Naive thymus-derived CD4-positive, alpha-beta T cell (primary cell): Measurements from ENCODE around the gene ZNF638. TPM values are rescaled to one million over a fixed set of nuclear protein-coding genes. Genes with fewer than 3 reads are reported as not detected.
"Not testable (repeated sequence)": the region's sequence is repeated elsewhere in the genome, so short reads cannot be mapped to it uniquely, and the experiment has no call there.

Experiments used
- ATAC-seq: fragments of 150-1000 bp; cut with Tn5 transposase; 2 replicates; pipeline ENCODE4 v1.10.0; 2021; ENCODE audit warnings: mild to moderate bottlenecking, moderate library complexity
- CTCF ChIA-PET: fragments of 350-600 bp; sonication (Branson Sonifier 250); formaldehyde crosslinking; loops from one replicate; lab custom pipeline; 2021; ENCODE audit warnings: antibody characterized with exemption; lab: Charles Lee
- POLR2A ChIA-PET: fragments of 350-600 bp; sonication (Branson Sonifier 250); formaldehyde crosslinking; loops from one replicate; lab custom pipeline; 2021; ENCODE audit warnings: antibody characterized with exemption, inconsistent platforms; lab: Charles Lee
- DNase-seq, 9 donors: peaks; one replicate each; pipeline versions ENCODE4 v3.0.0 to v3.0.0-alpha.2; 2020 to 2022; ENCODE audit warnings: mixed read lengths in 1 of 9
- H3K27ac ChIP-seq: one replicate; pipeline ENCODE4 v1.7.0; 2013; ENCODE audit warnings: mild to moderate bottlenecking, low read depth, low read length, moderate library complexity
- H3K27me3 ChIP-seq, 2 donors: one replicate each; pipeline ENCODE4 v1.7.0; 2013; ENCODE audit warnings: low read length in 2 of 2, mild to moderate bottlenecking in 2 of 2, moderate library complexity in 2 of 2; ENCODE audit not compliant: control insufficient read depth in 2 of 2, insufficient read depth in 2 of 2
- H3K36me3 ChIP-seq, 3 experiments: 1 replicate in 2 of 3; 2 replicates in 1 of 3; pipeline ENCODE4 v1.7.0; 2013; ENCODE audit warnings: low read length in 3 of 3, mild to moderate bottlenecking in 3 of 3, moderate library complexity in 1 of 3; ENCODE audit not compliant: insufficient read depth in 3 of 3, control insufficient read depth in 2 of 3
- H3K4me1 ChIP-seq, 2 donors: one replicate each; pipeline ENCODE4 v1.7.0; 2013; ENCODE audit warnings: low read length in 2 of 2, mild to moderate bottlenecking in 2 of 2, moderate library complexity in 1 of 2; ENCODE audit not compliant: control insufficient read depth in 2 of 2, insufficient read depth in 2 of 2
- H3K4me3 ChIP-seq: 2 replicates; pipeline ENCODE4 v1.7.0; 2013; ENCODE audit warnings: mild to moderate bottlenecking, low read length
- H3K9me3 ChIP-seq, 3 experiments: 1 replicate in 2 of 3; 2 replicates in 1 of 3; pipeline ENCODE4 v1.7.0; 2013; ENCODE audit warnings: low read length in 3 of 3; ENCODE audit not compliant: control insufficient read depth in 2 of 3
- H3K27ac Mint-ChIP-seq, 9 donors: one replicate each; pipeline ENCODE4 v1.8.0; 2020 to 2022; ENCODE audit warnings: mixed read lengths in 9 of 9, mild to moderate bottlenecking in 8 of 9, moderate library complexity in 5 of 9, inconsistent platforms in 2 of 9
- H3K27me3 Mint-ChIP-seq, 5 donors: one replicate each; pipeline ENCODE4 v1.8.0; 2021 to 2022; ENCODE audit warnings: mixed read lengths in 5 of 5, mild to moderate bottlenecking in 1 of 5
- H3K36me3 Mint-ChIP-seq, 5 donors: one replicate each; pipeline ENCODE4 v1.8.0; 2020 to 2022; ENCODE audit warnings: mixed read lengths in 5 of 5, mild to moderate bottlenecking in 3 of 5, inconsistent platforms in 1 of 5
- H3K4me1 Mint-ChIP-seq, 7 donors: one replicate each; pipeline ENCODE4 v1.8.0; 2020 to 2022; ENCODE audit warnings: mixed read lengths in 7 of 7, mild to moderate bottlenecking in 3 of 7, inconsistent platforms in 1 of 7
- H3K4me3 Mint-ChIP-seq, 10 donors: one replicate each; pipeline ENCODE4 v1.8.0; 2020 to 2022; ENCODE audit warnings: mild to moderate bottlenecking in 10 of 10, mixed read lengths in 10 of 10, moderate library complexity in 6 of 10, inconsistent platforms in 2 of 10
- H3K9me3 Mint-ChIP-seq, 11 donors: one replicate each; pipeline ENCODE4 v1.8.0; 2020 to 2022; ENCODE audit warnings: mixed read lengths in 11 of 11, mild to moderate bottlenecking in 4 of 11, inconsistent platforms in 1 of 11, moderate library complexity in 1 of 11
- intact Hi-C, 2 donors: fragments of 100-400 bp; cut with micrococcal nuclease; formaldehyde crosslinking; loops; one replicate each; pipeline ENCODE4 v1.15.1; 2023
- polyA plus RNA-seq, 2 donors: library from polyadenylated mRNA; unstranded; fragments of 300-500 nt; fragmentation: Illumina TruSeq; gene quantifications; one replicate each; pipeline ENCODE4 v1.2.3, GENCODE V29; 2021
- total RNA-seq, 6 experiments: library from RNA in 5 of 6; stranded (reverse) in 5 of 6; gene quantifications; 1 replicate in 5 of 6; 2 replicates in 1 of 6; pipeline ENCODE4 v1.2.3 and lab custom pipeline; 2021 to 2026

ZNF638 gene
- total and polyA plus RNA-seq, 7 experiments from 2014 or later: 57.6 to 204 (median 114) TPM

GRCh38 chr2:71423817-71424420 is 92.3 kb downstream of the ZNF638 start:
- DNase-seq: no peak
- intact Hi-C loops: loop anchor here in 1 of 2 donors (1.0 to 5.0 kb wide), 3 partner anchors 19 to 197 kb away; partner anchors contain the start of genes PAIP2B and ZNF638
- ATAC-seq: no peak
- Mint-ChIP-seq H3K4me1 (peaks cover 4 to 29% (median 20%) of the 10 kb centered on the region in 7 donors), H3K27me3 (no peaks in the 10 kb centered on the region), H3K27ac (peak overlapping the region in 2 of 9 donors; percentile 5 to 18), H3K9me3 (no peaks in the 10 kb centered on the region), H3K4me3 (no peak overlapping the region), H3K36me3 (peaks cover 17 to 47% (median 32%) of the 10 kb centered on the region in 5 donors)
- H3K4me1 ChIP-seq: no peaks in the 10 kb centered on the region
- H3K36me3 ChIP-seq: peaks cover 7 to 32% (median 16%) of the 10 kb centered on the region in 3 experiments
- CTCF ChIA-PET: no interaction called here
- H3K9me3 ChIP-seq: no peaks in the 10 kb centered on the region
- POLR2A ChIA-PET: interaction anchor here (0.7 kb wide), 1 partner anchor 16 kb away, joined by 6 read pairs; no protein-coding TSS in a partner anchor
- H3K27me3 ChIP-seq: no peaks in the 10 kb centered on the region
- no peak overlapping the region for H3K27ac ChIP-seq
- no peak overlapping the region for H3K4me3 ChIP-seq

GRCh38 chr2:71426721-71427120 is 95.1 kb downstream of the ZNF638 start:
- Histone ChIP-seq H3K9me3 (no peaks in the 10 kb centered on the region), H3K27me3 (no peaks in the 10 kb centered on the region), H3K27ac (no peak overlapping the region), H3K4me1 (no peaks in the 10 kb centered on the region), H3K36me3 (peaks cover 15 to 45% (median 19%) of the 10 kb centered on the region in 3 experiments), H3K4me3 (no peak overlapping the region)
- Mint-ChIP-seq H3K9me3 (no peaks in the 10 kb centered on the region), H3K4me1 (peaks cover 2 to 23% (median 15%) of the 10 kb centered on the region in 7 donors), H3K4me3 (no peak overlapping the region), H3K36me3 (peaks cover 20 to 63% (median 49%) of the 10 kb centered on the region in 5 donors), H3K27ac (peak overlapping the region in 3 of 9 donors; percentile 20 to 63 (median 22)), H3K27me3 (no peaks in the 10 kb centered on the region)
- ChIA-PET POLR2A (interaction anchor here (0.6 to 1.0 kb wide), 2 partner anchors 92 to 651 kb away, joined by 3 to 4 read pairs; no protein-coding TSS in a partner anchor), CTCF (no interaction called here)
- DNase-seq: no peak
- ATAC-seq: no peak
- intact Hi-C loops: no loop called here

- no peak overlapping the region for H3K27ac ChIP-seq
- H3K9me3 ChIP-seq: no peaks in the 10 kb centered on the region
- CTCF ChIA-PET: no interaction called here
- peaks cover 13 to 59% (median 25%) of the 10 kb centered on the region in 3 experiments for H3K36me3 ChIP-seq
- H3K4me3 ChIP-seq: no peak overlapping the region
- Mint-ChIP-seq H3K36me3 (peaks cover 14 to 66% (median 44%) of the 10 kb centered on the region in 5 donors), H3K4me3 (no peak overlapping the region), H3K4me1 (peaks cover 1 to 11% (median 3%) of the 10 kb centered on the region in 7 donors), H3K27ac (peak overlapping the region in 1 of 9 donors; percentile 1), H3K9me3 (no peaks in the 10 kb centered on the region), H3K27me3 (no peaks in the 10 kb centered on the region)
- POLR2A ChIA-PET: no interaction called here
- intact Hi-C loops: no loop called here
- ATAC-seq: no peak
- no peaks in the 10 kb centered on the region for H3K27me3 ChIP-seq
- DNase-seq: no peak
- no peaks in the 10 kb centered on the region for H3K4me1 ChIP-seq
Measured at GRCh38 chr2:71428472-71429383, 97.1 kb downstream of the ZNF638 start.

DNA sequence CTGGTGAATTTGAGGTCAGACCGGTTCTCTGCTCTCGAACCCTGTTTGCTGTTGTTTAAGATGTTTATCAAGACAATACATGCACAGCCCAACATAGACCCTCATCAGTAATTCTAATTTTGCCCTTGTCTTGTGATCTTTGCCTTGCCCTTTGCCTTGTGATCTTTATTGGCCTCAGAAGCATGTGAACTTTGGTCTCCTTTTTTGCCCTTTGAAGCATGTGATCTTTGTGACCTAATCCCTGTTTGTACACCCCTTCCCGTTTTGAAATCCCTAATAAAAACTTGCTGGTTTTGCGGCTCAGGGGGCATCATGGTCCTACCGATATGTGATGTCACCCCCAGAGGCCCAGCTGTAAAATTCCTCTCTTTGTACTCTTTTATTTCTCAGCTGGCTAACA is 113.6 kb downstream of the ZNF638 start:
- POLR2A ChIA-PET: not testable (repeated sequence)

DNA sequence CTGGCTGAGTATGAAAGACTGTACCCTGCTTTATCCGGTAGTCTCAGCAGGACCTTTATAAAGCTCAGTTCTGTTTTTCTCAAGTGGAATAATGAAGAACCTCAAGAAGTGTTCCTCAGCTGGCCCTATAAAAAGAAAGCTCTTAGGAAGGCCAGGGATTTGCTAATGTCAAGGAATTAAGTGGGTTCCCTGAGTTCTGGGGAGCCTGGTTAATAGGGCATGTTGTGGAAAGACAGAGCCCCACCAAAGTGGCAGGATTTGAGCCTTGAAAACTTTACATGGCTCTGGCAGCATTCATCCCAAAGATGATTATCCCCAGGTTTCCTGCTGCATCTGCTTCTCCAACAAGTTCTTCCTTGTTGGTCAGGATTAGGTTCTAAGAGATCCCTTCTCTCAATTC is 114.9 kb downstream of the ZNF638 start:
- Mint-ChIP-seq H3K9me3 (no peaks in the 10 kb centered on the region), H3K27ac (no peak overlapping the region), H3K4me3 (no peak overlapping the region), H3K27me3 (peaks cover 0 to 11% (median 6%) of the 10 kb centered on the region in 5 donors), H3K4me1 (peaks cover 0 to 12% (median 0%) of the 10 kb centered on the region in 7 donors), H3K36me3 (peaks cover 0 to 9% (median under 1%) of the 10 kb centered on the region in 5 donors)
- intact Hi-C loops: no loop called here
- Histone ChIP-seq H3K36me3 (no peaks in the 10 kb centered on the region), H3K27ac (no peak overlapping the region), H3K4me3 (no peak overlapping the region), H3K9me3 (no peaks in the 10 kb centered on the region), H3K27me3 (no peaks in the 10 kb centered on the region), H3K4me1 (peaks cover 0 to 11% of the 10 kb centered on the region in 2 donors)
- ChIA-PET CTCF (no interaction called here), POLR2A (no interaction called here)
- DNase-seq: no peak
- no peak for ATAC-seq

More for the DNA sequence above, 113.6 kb downstream of the ZNF638 start:
- H3K4me3 Mint-ChIP-seq, H3K27ac Mint-ChIP-seq, H3K27me3 Mint-ChIP-seq, H3K27me3 ChIP-seq, DNase-seq, H3K9me3 Mint-ChIP-seq, intact Hi-C loops, H3K27ac ChIP-seq, CTCF ChIA-PET, H3K36me3 ChIP-seq, H3K9me3 ChIP-seq, H3K4me3 ChIP-seq, ATAC-seq: not testable (repeated sequence)
- Mint-ChIP-seq H3K36me3 (peaks cover 0 to 16% (median 8%) of the 10 kb centered on the region in 5 donors), H3K4me1 (peaks cover 0 to 16% (median 0%) of the 10 kb centered on the region in 7 donors)
- peaks cover 0 to 11% of the 10 kb centered on the region in 2 donors for H3K4me1 ChIP-seq

GRCh38 chr2:71449343-71449742 is 117.8 kb downstream of the ZNF638 start:
- Mint-ChIP-seq H3K4me3 (no peak overlapping the region), H3K27ac (no peak overlapping the region), H3K9me3 (no peaks in the 10 kb centered on the region), H3K36me3 (peaks cover 0 to 4% (median 0%) of the 10 kb centered on the region in 5 donors), H3K27me3 (peaks cover 1 to 33% (median 18%) of the 10 kb centered on the region in 5 donors), H3K4me1 (peaks cover 9 to 32% (median 18%) of the 10 kb centered on the region in 7 donors)
- intact Hi-C loops: no loop called here
- ATAC-seq (peak; percentile 30), DNase-seq (no peak)
- H3K9me3 ChIP-seq: no peaks in the 10 kb centered on the region
- peaks cover 7 to 11% of the 10 kb centered on the region in 2 donors for H3K4me1 ChIP-seq
- POLR2A ChIA-PET: no interaction called here
- no peak overlapping the region for H3K4me3 ChIP-seq
- H3K27me3 ChIP-seq: no peaks in the 10 kb centered on the region
- CTCF ChIA-PET: no interaction called here
- H3K27ac ChIP-seq: no peak overlapping the region
- no peaks in the 10 kb centered on the region for H3K36me3 ChIP-seq
